HG03095 (cell line): ENCODE data around the gene PRRG1.
"Not testable (repeated sequence)": the region's sequence is repeated elsewhere in the genome, so short reads cannot be mapped to it uniquely, and the experiment has no call there.

Source experiments
- ATAC-seq: cut with Tn5 transposase; IDR thresholded peaks from one replicate; pipeline ENCODE4 v1.9.1; 2021; ENCODE audit warnings: moderate library complexity; ENCODE audit not compliant: unreplicated experiment

The PRRG1 gene

GRCh38 chrX:37378404-37378803 lies 29.2 kb downstream of the PRRG1 start:
- no peak for ATAC-seq

GRCh38 chrX:37378830-37379229 lies 29.7 kb downstream of the PRRG1 start:
- ATAC-seq = no peak

GRCh38 chrX:37380256-37380655 lies 31.1 kb downstream of the PRRG1 start:
- no peak for ATAC-seq

GRCh38 chrX:37380924-37381323 lies 31.8 kb downstream of the PRRG1 start:
- no peak for ATAC-seq

- ATAC-seq = no peak
Measured at GRCh38 chrX:37383313-37383712, 34.1 kb downstream of the PRRG1 start.

GRCh38 chrX:37388413-37388812 lies 39.2 kb downstream of the PRRG1 start:
- ATAC-seq = no peak

- ATAC-seq = no peak
Measured at GRCh38 chrX:37405956-37406355, 56.8 kb downstream of the PRRG1 start.

- ATAC-seq = no peak
Measured at GRCh38 chrX:37407736-37408135, 58.6 kb downstream of the PRRG1 start.

- ATAC-seq = no peak
Measured at GRCh38 chrX:37409278-37409677, 60.1 kb downstream of the PRRG1 start.

GRCh38 chrX:37420185-37420584 lies 71.0 kb downstream of the PRRG1 start:
- ATAC-seq = no peak

GRCh38 chrX:37420756-37421155 lies 71.6 kb downstream of the PRRG1 start:
- no peak for ATAC-seq

GRCh38 chrX:37424000-37424429 lies 74.9 kb downstream of the PRRG1 start:
- no peak for ATAC-seq

GRCh38 chrX:37425370-37425769 lies 76.2 kb downstream of the PRRG1 start:
- ATAC-seq = no peak

GRCh38 chrX:37428962-37429361 lies 79.8 kb downstream of the PRRG1 start:
- not testable (repeated sequence) for ATAC-seq

- ATAC-seq = no peak
Measured at GRCh38 chrX:37434362-37434761, 85.2 kb downstream of the PRRG1 start.

GRCh38 chrX:37437160-37437559 lies 88.0 kb downstream of the PRRG1 start:
- no peak for ATAC-seq

- no peak for ATAC-seq
Measured at GRCh38 chrX:37441377-37441776, 92.2 kb downstream of the PRRG1 start.

GRCh38 chrX:37445182-37445581 lies 96.0 kb downstream of the PRRG1 start:
- ATAC-seq = no peak

GRCh38 chrX:37453821-37454220 lies 104.7 kb downstream of the PRRG1 start:
- no peak for ATAC-seq

GRCh38 chrX:37454537-37455285 lies 105.5 kb downstream of the PRRG1 start:
- ATAC-seq = no peak

- ATAC-seq = no peak
Measured at GRCh38 chrX:37455381-37455780, 106.2 kb downstream of the PRRG1 start.

GRCh38 chrX:37460285-37460684 lies 111.1 kb downstream of the PRRG1 start:
- not testable (repeated sequence) for ATAC-seq

- ATAC-seq = no peak
Measured at GRCh38 chrX:37462346-37462745, 113.2 kb downstream of the PRRG1 start.
